HepG2 (cell line): Measurements from ENCODE around the gene AP4M1. TPM values are rescaled to one million over a fixed set of nuclear protein-coding genes. Genes with fewer than 3 reads are reported as not detected.

Experiments
- AKNA ChIP-seq: sonication (generic); formaldehyde crosslinking; IDR thresholded peaks from 2 replicates; pipeline ENCODE4 v1.4.0; 2020; ENCODE audit warnings: missing genetic modification reagents, borderline replicate concordance
- CC2D1A ChIP-seq: sonication (generic); formaldehyde crosslinking; IDR thresholded peaks from 2 replicates; pipeline ENCODE4 v1.8.1; 2023; ENCODE audit warnings: mild to moderate bottlenecking, missing genetic modification reagents
- FOXP1 ChIP-seq, 2 experiments: fragments of 450-650 bp in 1 of 2; IDR thresholded peaks; 2 replicates each; pipeline ENCODE4 v1.6.1; 2017 to 2018; ENCODE audit warnings: antibody characterized with exemption in 1 of 2
- FOXP4 ChIP-seq: sonication (generic); formaldehyde crosslinking; IDR thresholded peaks from 2 replicates; pipeline ENCODE4 v1.4.0; 2020; ENCODE audit warnings: missing genetic modification reagents
- HCFC1 ChIP-seq: fragments of 150-350 bp; IDR thresholded peaks from 2 replicates; pipeline ENCODE4 v1.6.1; 2014; ENCODE audit warnings: low read depth, low read length
- HDAC2 ChIP-seq: sonication (generic); formaldehyde crosslinking; IDR thresholded peaks from 2 replicates; pipeline ENCODE4 v1.4.0; 2020; ENCODE audit warnings: missing genetic modification reagents
- IRF1 ChIP-seq: sonication (generic); formaldehyde crosslinking; IDR thresholded peaks from 2 replicates; pipeline ENCODE4 v1.4.0; 2020; ENCODE audit warnings: low read depth, mild to moderate bottlenecking, missing genetic modification reagents
- MZF1 ChIP-seq: sonication (generic); formaldehyde crosslinking; IDR thresholded peaks from 2 replicates; pipeline ENCODE4 v1.8.1; 2023; ENCODE audit warnings: mild to moderate bottlenecking, missing genetic modification reagents, borderline replicate concordance
- NCOA5 ChIP-seq: sonication (generic); formaldehyde crosslinking; IDR thresholded peaks from 2 replicates; pipeline ENCODE4 v1.4.0; 2020; ENCODE audit warnings: missing genetic modification reagents
- NR0B2 ChIP-seq: sonication (generic); formaldehyde crosslinking; IDR thresholded peaks from 2 replicates; pipeline ENCODE4 v1.4.0; 2020; ENCODE audit warnings: mild to moderate bottlenecking, missing genetic modification reagents
- PBX3 ChIP-seq: sonication (generic); formaldehyde crosslinking; IDR thresholded peaks from 2 replicates; pipeline ENCODE4 v1.8.1; 2023; ENCODE audit warnings: missing genetic modification reagents, inconsistent platforms, borderline replicate concordance
- TERF1 ChIP-seq: sonication (generic); formaldehyde crosslinking; IDR thresholded peaks from 2 replicates; pipeline ENCODE4 v1.8.0; 2022; ENCODE audit warnings: mild to moderate bottlenecking, missing genetic modification reagents, moderate library complexity
- UBTF ChIP-seq: sonication (generic); formaldehyde crosslinking; IDR thresholded peaks from 2 replicates; pipeline ENCODE4 v1.4.0; 2020; ENCODE audit warnings: mild to moderate bottlenecking, missing genetic modification reagents
- YEATS2 ChIP-seq: sonication (generic); formaldehyde crosslinking; IDR thresholded peaks from 2 replicates; pipeline ENCODE4 v1.4.0; 2020; ENCODE audit warnings: missing genetic modification reagents, borderline replicate concordance
- ZNF446 ChIP-seq: sonication (generic); formaldehyde crosslinking; IDR thresholded peaks from 2 replicates; pipeline ENCODE4 v1.5.0; 2020; ENCODE audit warnings: mild to moderate bottlenecking, missing genetic modification reagents
- ZNF547 ChIP-seq: sonication (generic); formaldehyde crosslinking; IDR thresholded peaks from 2 replicates; pipeline ENCODE4 v1.5.1; 2020; ENCODE audit warnings: mild to moderate bottlenecking, missing genetic modification reagents
- polyA plus RNA-seq, 8 experiments: library from polyadenylated mRNA; depleted of rRNA in 3 of 8; stranded (reverse) in 7 of 8; unstranded in 1 of 8; fragments of >200 nt; fragmentation: Illumina TruSeq in 4 of 8; extraction: Trizol in 4 of 8; gene quantifications; 2 replicates each; pipeline versions ENCODE4 v1.2.1 to v1.2.3, GENCODE V29; 2011 to 2016; ENCODE audit warnings: low read depth in 4 of 8, missing spikeins in 1 of 8, mixed read lengths in 1 of 8; ENCODE audit not compliant: insufficient read depth in 1 of 8
- total RNA-seq, 5 experiments: library from RNA; depleted of rRNA; stranded (reverse); fragments of >200 nt; fragmentation: Illumina TruSeq; extraction: Trizol; gene quantifications; 2 replicates each; pipeline ENCODE4 v1.2.3, GENCODE V29; 2016; ENCODE audit warnings: low read depth in 1 of 5

The AP4M1 gene
- total and polyA plus RNA-seq, 2 of the 13 experiments (the other 11 are each of a cell fraction or from before 2014, with no cell fraction given): 6.3 to 9.7 TPM

GRCh38 chr7:100122067-100122466 lies 20.6 kb downstream of the AP4M1 start (continued):
- TF ChIP-seq AKNA (no peak), IRF1 (CRISPR knock-in tag) (no peak), HCFC1 (no peak), ZNF547 (CRISPR knock-in tag) (no peak), UBTF (CRISPR knock-in tag) (peak; percentile 65), PBX3 (no peak), FOXP4 (CRISPR knock-in tag) (peak; percentile 53; the same call in 1 of the 2 replicates), FOXP1 (IDR thresholded peaks at IDR 0.05) (no peak), FOXP1 (CRISPR knock-in tag; IDR thresholded peaks at IDR 0.05) (no peak), CC2D1A (no peak), TERF1 (CRISPR knock-in tag) (no peak), ZNF446 (no peak), NR0B2 (CRISPR knock-in tag) (0 out of 2 replicates have a peak, but pooled peaks have one; percentile 41), MZF1 (no peak), YEATS2 (CRISPR knock-in tag) (peak; percentile 41; the same call in 1 of the 2 replicates), NCOA5 (no peak), HDAC2 (CRISPR knock-in tag) (peak; percentile 62; the same call in 1 of the 2 replicates)
